ENCODE results near the gene SMIM22. TPM values are rescaled to one million over a fixed set of nuclear protein-coding genes. Genes with fewer than 3 reads are reported as not detected.

The SMIM22 gene
- total RNA-seq, 1 donor, result not detected

DNA sequence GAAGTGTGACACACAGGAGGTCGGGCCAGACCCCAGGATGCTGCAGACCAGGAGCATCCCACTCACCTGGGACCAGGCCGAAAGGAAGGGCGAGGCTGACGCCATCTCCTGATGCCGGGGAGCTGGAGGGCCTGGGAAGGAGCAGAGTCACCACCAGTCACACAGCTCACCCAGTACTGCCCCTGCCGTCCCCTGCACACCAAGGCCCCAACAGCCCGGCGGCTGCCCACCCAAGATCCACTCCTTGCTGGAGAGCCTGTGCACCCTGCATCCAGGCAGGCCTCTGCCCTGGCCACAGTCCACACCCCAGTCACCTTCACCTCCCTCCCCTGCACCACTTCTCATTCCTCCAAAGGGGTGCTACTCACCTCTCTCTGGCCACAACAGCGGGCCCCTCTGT, 33.0 kb upstream of the SMIM22 start:
- TF ChIP-seq, protein P1, sequence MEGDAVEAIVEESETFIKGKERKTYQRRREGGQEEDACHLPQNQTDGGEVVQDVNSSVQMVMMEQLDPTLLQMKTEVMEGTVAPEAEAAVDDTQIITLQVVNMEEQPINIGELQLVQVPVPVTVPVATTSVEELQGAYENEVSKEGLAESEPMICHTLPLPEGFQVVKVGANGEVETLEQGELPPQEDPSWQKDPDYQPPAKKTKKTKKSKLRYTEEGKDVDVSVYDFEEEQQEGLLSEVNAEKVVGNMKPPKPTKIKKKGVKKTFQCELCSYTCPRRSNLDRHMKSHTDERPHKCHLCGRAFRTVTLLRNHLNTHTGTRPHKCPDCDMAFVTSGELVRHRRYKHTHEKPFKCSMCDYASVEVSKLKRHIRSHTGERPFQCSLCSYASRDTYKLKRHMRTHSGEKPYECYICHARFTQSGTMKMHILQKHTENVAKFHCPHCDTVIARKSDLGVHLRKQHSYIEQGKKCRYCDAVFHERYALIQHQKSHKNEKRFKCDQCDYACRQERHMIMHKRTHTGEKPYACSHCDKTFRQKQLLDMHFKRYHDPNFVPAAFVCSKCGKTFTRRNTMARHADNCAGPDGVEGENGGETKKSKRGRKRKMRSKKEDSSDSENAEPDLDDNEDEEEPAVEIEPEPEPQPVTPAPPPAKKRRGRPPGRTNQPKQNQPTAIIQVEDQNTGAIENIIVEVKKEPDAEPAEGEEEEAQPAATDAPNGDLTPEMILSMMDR (IDR thresholded peaks at IDR 0.05; ENCODE audit: insufficient read depth, low read depth, low read length), result no peak
- DNase-seq (ENCODE audit: low read depth), result no peak
- H3K4me3 ChIP-seq (ENCODE audit: low read depth, low read length), result no peak overlapping the region

DNA sequence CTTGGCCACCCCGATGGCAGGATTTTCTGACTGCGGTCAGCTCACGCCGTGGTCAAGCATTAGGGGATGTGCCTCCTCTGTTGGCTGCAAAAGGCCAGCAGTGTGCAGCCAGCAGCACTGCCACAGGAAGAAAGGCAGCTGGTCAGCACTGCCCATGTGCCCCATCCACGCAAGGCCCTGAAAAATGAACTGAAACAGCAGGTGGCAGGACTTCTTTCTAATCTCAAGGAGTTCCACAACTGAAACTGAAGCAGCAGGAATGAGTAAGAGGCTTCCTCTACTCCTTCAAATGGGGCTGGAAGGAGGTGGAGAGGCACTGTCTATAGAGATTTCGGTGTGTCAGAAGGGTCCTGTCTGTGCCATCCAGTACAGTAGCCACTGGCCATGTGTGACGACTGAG, 31.4 kb upstream of the SMIM22 start:
- no peak overlapping the region for H3K4me3 ChIP-seq (ENCODE audit: low read depth, low read length)
- TF ChIP-seq, protein P1 (IDR thresholded peaks at IDR 0.05; ENCODE audit: insufficient read depth, low read depth, low read length), result no peak
- no peak for DNase-seq (ENCODE audit: low read depth)

DNA sequence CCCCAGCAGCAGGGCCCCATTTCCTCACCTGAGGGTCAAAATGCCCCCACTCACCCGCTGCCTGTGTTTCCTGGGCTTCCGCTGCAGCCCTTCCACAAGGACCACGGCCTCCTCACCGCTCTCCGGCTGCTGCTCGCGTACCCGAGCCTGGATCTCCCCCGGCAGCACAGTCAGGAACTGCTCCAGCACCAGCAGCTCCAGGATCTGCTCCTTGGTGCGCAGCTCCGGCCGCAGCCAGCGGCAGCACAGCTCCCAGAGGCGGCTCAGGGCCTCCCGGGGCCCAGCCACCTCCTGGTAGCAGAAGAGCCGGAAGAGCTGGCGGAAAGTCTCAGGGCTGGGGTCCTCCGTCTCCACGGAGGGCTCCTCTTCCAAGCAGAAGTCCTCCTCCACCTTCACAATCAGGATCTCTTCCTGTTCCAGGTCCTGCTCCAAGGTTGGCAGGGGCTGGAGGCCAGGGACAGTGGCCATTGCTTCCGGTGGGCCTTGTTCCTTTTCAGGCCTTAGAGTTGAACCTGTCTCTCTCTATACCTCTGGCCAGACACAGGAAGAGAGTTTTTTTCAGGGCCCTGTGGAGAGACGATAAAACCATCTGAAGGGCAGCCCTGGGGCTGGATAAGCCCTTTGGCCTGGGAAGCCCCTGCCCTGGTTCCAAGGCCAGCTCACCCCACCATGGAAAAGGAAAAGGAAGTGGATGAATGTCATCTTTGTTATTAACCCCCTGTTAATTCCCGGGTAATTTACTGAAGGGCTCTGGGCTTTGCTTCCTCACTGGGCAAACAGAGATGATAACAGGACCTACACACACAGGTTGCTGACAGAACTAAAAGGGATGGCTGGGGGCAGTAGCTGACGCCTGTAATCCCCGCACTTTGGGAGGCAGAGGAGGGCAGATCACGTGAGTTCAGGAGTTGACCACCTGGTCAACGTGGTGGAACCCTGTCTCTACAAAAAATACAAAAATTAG, 29.4 kb upstream of the SMIM22 start:
- TF ChIP-seq, protein P1 (IDR thresholded peaks at IDR 0.05; ENCODE audit: insufficient read depth, low read depth, low read length), result no peak
- H3K4me3 ChIP-seq (ENCODE audit: low read depth, low read length), result peak overlapping the region; percentile 78
- no peak for DNase-seq (ENCODE audit: low read depth)

DNA sequence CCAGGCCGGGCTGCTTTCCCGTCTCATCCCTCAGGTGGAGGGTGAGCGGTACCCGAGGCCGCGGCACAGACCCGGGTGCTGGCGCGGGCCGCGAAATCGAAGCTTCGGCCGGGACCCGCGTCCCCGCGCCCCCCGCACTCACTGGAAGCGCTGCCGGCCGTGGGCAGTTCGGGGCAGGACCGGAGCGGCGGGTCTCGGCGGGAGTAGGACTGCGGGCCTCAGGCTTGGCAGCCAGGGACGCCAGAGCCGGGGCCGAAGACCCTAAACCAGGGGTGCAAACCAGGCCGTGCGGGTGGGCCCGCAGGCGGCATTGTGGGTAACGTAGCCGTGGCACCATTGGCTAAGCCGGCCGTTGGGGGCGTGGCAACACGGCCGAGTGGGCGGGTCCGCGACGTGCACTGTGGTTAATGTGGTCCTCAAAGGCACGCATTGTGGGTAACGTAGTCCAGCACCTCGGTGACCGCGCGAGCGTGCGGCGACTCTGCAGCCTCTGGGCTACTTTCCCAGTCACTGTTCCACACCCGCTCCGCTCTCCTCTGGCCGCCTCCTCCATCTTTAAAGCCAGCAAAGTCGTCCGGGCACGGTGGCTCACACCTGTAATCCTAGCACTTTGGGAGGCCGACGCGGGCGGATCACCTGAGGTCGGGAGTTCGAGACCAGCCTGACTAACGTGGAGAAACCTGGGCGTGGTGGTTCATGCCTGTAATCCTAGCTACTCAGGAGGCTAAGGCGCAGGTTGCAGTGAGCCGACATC, 28.1 kb upstream of the SMIM22 start, which contains the start of gene ZNF500:
Gene ZNF500, minus strand, starts transcription at position 288 of the 754 bp plus-strand sequence. CDS start 1,184 bp downstream, outside the sequence.
- TF ChIP-seq, protein P1 (IDR thresholded peaks at IDR 0.05; ENCODE audit: insufficient read depth, low read depth, low read length), result no peak
- peak; percentile 94 for DNase-seq (ENCODE audit: low read depth)
- H3K4me3 ChIP-seq (ENCODE audit: low read depth, low read length), result peak within 1 kb of the TSS; percentile 78

DNA sequence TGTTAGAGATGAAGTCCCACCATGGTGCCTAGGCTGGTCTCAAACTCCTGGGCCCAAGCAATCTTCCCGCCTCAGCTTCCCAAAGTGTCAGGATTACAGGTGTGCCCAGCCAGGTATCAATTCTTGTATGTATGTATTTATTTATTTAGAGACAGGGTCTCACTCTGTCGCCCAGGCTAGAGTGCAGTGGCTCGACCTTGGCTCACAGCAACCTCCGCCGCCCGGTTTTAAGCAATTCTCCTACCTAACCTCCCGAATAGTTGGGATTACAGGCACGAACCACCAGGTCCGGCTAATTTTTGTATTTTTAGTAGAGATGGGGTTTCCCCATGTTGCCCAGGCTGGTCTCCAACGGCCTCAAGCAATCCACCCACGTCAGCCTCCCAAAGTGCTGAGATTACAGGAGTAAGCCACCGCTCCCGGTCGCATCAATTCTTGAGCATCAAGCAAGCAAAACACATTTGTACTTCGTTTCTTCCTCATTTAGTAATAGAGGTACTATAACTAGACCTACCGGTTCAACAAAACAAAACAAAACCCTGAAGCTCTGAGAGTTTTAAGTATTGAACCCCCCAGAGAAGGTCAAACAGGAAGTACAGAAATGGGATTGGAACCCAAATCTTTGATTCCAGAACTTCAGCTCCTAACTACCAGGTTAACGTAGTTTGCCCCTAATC, 27.2 kb upstream of the SMIM22 start:
- peak; percentile 54 for DNase-seq (ENCODE audit: low read depth)
- H3K4me3 ChIP-seq (ENCODE audit: low read depth, low read length), result peak overlapping the region; percentile 78
- TF ChIP-seq, protein P1 (IDR thresholded peaks at IDR 0.05; ENCODE audit: insufficient read depth, low read depth, low read length), result no peak

DNA sequence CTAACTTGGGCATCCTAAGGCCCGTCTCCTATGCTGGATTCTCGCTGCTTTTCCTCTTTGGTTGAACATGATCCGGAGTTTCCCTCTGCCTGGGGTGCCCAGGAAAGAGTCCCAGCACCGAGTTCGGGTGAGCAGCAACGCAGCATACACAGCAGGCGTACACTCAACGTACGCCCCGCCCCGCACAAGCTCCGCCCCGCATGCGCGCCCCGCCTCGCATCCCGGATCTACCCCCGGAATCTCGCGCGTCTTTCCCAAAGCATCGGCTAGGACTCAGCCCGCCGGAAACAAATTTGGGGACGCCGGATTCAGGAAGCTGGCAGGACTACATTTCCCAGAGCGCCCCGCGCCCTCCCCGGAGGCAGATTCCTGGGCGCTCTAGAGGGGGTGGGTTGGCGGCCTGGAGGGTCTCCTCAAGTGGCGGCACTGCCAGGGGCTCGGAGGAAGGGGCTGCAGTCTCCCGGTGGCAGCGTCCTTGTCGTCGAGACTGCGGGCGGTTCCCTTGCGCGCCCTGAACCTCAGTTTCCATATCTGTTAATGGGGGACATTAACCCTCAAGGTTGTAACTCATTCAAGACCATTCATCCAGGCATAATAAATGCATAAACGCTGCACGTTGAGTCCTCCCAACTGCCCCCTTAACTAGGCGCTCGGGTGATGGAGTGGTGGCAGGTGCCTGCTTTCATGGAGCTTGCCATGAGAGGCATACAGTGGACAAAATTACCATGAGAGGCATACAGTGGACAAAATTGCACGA, 26.4 kb upstream of the SMIM22 start:
- peak overlapping the region; percentile 78 for H3K4me3 ChIP-seq (ENCODE audit: low read depth, low read length)
- peak; percentile 95 for DNase-seq (ENCODE audit: low read depth)
- TF ChIP-seq, protein P1 (IDR thresholded peaks at IDR 0.05; ENCODE audit: insufficient read depth, low read depth, low read length), result no peak
